Hepatocyte (in vitro differentiated cells): ENCODE measurements around the gene ARHGAP26. TPM values are rescaled to one million over a fixed set of nuclear protein-coding genes. Genes with fewer than 3 reads are reported as not detected.

Experiments used
- DNase-seq: peaks from one replicate; pipeline ENCODE4 v3.0.0-alpha.2; 2016; ENCODE audit warnings: low spot score
- H2AFZ ChIP-seq: fragments of 200-600 bp; sonication (generic); 2 replicates; pipeline ENCODE4 v1.6.0; 2016; ENCODE audit warnings: antibody characterized with exemption, mild to moderate bottlenecking
- H3K27ac ChIP-seq: fragments of 200-600 bp; sonication (generic); 2 replicates; pipeline ENCODE4 v1.5.1; 2016; ENCODE audit warnings: mild to moderate bottlenecking
- H3K27me3 ChIP-seq: fragments of 200-600 bp; sonication (generic); 2 replicates; pipeline ENCODE4 v1.6.1; 2016
- H3K36me3 ChIP-seq: fragments of 200-600 bp; sonication (generic); replicated peaks from 2 replicates; pipeline ENCODE4 v1.5.1; 2016; ENCODE audit warnings: low read depth; ENCODE audit not compliant: insufficient read depth
- H3K4me1 ChIP-seq: fragments of 200-600 bp; sonication (generic); 2 replicates; pipeline ENCODE4 v1.5.1; 2016; ENCODE audit warnings: mild to moderate bottlenecking, moderate library complexity; ENCODE audit not compliant: insufficient read depth
- H3K4me2 ChIP-seq: fragments of 200-600 bp; sonication (generic); 2 replicates; pipeline ENCODE4 v1.6.0; 2016
- H3K4me3 ChIP-seq: fragments of 200-600 bp; sonication (generic); 2 replicates; pipeline ENCODE4 v1.5.1; 2016; ENCODE audit warnings: mild to moderate bottlenecking
- H3K79me2 ChIP-seq: fragments of 200-600 bp; sonication (generic); 2 replicates; pipeline ENCODE4 v1.6.0; 2017; ENCODE audit warnings: mild to moderate bottlenecking
- H3K9me2 ChIP-seq: fragments of 200-600 bp; sonication (generic); replicated peaks from 2 replicates; pipeline ENCODE4 v1.6.0; 2017; ENCODE audit warnings: mild to moderate bottlenecking; ENCODE audit not compliant: insufficient read depth
- H3K9me3 ChIP-seq: fragments of 200-600 bp; sonication (generic); 2 replicates; pipeline ENCODE4 v1.5.1; 2016; ENCODE audit warnings: low read depth, mild to moderate bottlenecking
- H4K20me1 ChIP-seq: fragments of 200-600 bp; sonication (generic); 2 replicates; pipeline ENCODE4 v1.6.0; 2016; ENCODE audit warnings: mild to moderate bottlenecking; ENCODE audit not compliant: insufficient read depth, poor library complexity, severe bottlenecking
- CTCF ChIP-seq: fragments of 200-600 bp; sonication (generic); IDR thresholded peaks from 2 replicates; pipeline ENCODE4 v1.5.1; 2016; ENCODE audit warnings: antibody characterized with exemption, mild to moderate bottlenecking; ENCODE audit not compliant: poor library complexity
- EZH2 ChIP-seq: fragments of 200-600 bp; sonication (generic); IDR thresholded peaks from 2 replicates; pipeline ENCODE4 v1.6.1; 2016; ENCODE audit warnings: antibody characterized with exemption, mild to moderate bottlenecking, borderline replicate concordance
- EZH2phosphoT487 ChIP-seq: fragments of 200-600 bp; sonication (generic); IDR thresholded peaks from one replicate; pipeline ENCODE4 v1.6.1; 2018; ENCODE audit warnings: antibody characterized with exemption, mild to moderate bottlenecking, low read depth, moderate library complexity; ENCODE audit not compliant: unreplicated experiment, severe bottlenecking
- WGBS: methylation state at CpG from one replicate; pipeline ENCODE4 v1.1.6; 2016; ENCODE audit warnings: low lambda C conversion rate; ENCODE audit errors: missing lambda C conversion rate; 5-methylcytosine and 5-hydroxymethylcytosine counted together
- polyA plus RNA-seq: library from polyadenylated mRNA; unstranded; fragments of >200 nt; fragmentation: Nextera tagmentation; extraction: Ambion mirVana; gene quantifications from 2 replicates; pipeline ENCODE4 v1.2.1, GENCODE V29; 2016
- total RNA-seq: library from RNA; depleted of rRNA; stranded (reverse); fragments of >200 nt; gene quantifications from 2 replicates; pipeline ENCODE4 v1.2.3, GENCODE V29; 2014

The ARHGAP26 gene
- total and polyA plus RNA-seq, 2 experiments from 2014 or later, result 16.5 to 19.8 TPM

- no peak overlapping the region for H3K27ac ChIP-seq
- H3K4me3 ChIP-seq, result no peak overlapping the region
- H3K4me1 ChIP-seq, result no peaks in the 10 kb centered on the region
- no peaks in the 10 kb centered on the region for H3K9me2 ChIP-seq
- no peak for DNase-seq
- no peaks in the 10 kb centered on the region for H3K36me3 ChIP-seq
- TF ChIP-seq CTCF, result no peak
- no peak for TF ChIP-seq EZH2phosphoT487
- TF ChIP-seq EZH2, result no peak
- H3K79me2 ChIP-seq, result no peaks in the 10 kb centered on the region
- 88% methylated on average over 5 of the region's 5 CpGs for WGBS
- no peak overlapping the region for H2AFZ ChIP-seq
- H3K4me2 ChIP-seq, result no peak overlapping the region
- no peaks in the 10 kb centered on the region for H3K9me3 ChIP-seq
- H3K27me3 ChIP-seq, result no peaks in the 10 kb centered on the region
- H4K20me1 ChIP-seq, result no peaks in the 10 kb centered on the region
Measured at GRCh38 chr5:143239882-143240518, 469.8 kb downstream of the ARHGAP26 start.

DNA sequence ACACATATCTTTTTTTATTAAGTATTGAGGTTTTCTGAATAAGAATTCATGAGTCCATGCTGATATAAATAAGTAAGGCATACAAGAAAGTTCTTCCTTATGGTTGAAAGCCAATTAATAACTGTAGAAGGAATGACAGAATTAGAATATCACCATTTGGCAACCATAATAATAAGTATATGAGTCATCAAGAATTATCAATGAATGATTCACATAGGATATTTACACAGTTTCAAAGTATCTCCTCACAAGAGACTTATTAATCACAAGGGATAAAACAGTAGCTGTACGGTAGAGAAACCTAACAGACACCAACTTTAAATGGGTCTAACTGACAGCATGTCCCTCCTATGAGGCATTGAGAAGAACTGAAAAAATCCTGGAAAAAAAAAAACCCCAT, 471.7 kb downstream of the ARHGAP26 start:
- no peak overlapping the region for H3K4me2 ChIP-seq
- no peak overlapping the region for H3K27ac ChIP-seq
- no peak for TF ChIP-seq CTCF
- TF ChIP-seq EZH2phosphoT487, result no peak
- TF ChIP-seq EZH2, result no peak
- 86% methylated on average over 1 of the region's 1 CpG for WGBS
- H3K27me3 ChIP-seq, result no peaks in the 10 kb centered on the region
- no peak overlapping the region for H3K4me3 ChIP-seq
- no peaks in the 10 kb centered on the region for H4K20me1 ChIP-seq
- H3K4me1 ChIP-seq, result no peaks in the 10 kb centered on the region
- no peaks in the 10 kb centered on the region for H3K9me2 ChIP-seq
- no peaks in the 10 kb centered on the region for H3K9me3 ChIP-seq
- no peak for DNase-seq
- H2AFZ ChIP-seq, result no peak overlapping the region
- H3K79me2 ChIP-seq, result no peaks in the 10 kb centered on the region
- no peaks in the 10 kb centered on the region for H3K36me3 ChIP-seq

- Histone ChIP-seq H4K20me1 (no peaks in the 10 kb centered on the region), H3K79me2 (no peaks in the 10 kb centered on the region), H3K4me2 (no peak overlapping the region), H3K4me3 (no peak overlapping the region), H3K27me3 (no peaks in the 10 kb centered on the region), H3K27ac (no peak overlapping the region), H3K9me3 (no peaks in the 10 kb centered on the region), H3K9me2 (no peaks in the 10 kb centered on the region), H3K4me1 (no peaks in the 10 kb centered on the region), H3K36me3 (no peaks in the 10 kb centered on the region), H2AFZ (no peak overlapping the region)
- TF ChIP-seq CTCF (no peak), EZH2 (no peak), EZH2phosphoT487 (no peak)
- 92% methylated on average over 6 of the region's 6 CpGs for WGBS
- no peak for DNase-seq
Measured at GRCh38 chr5:143243103-143243502, 472.9 kb downstream of the ARHGAP26 start.
